HCT116 (cell line): ENCODE results near the gene LTBR. TPM values are rescaled to one million over a fixed set of nuclear protein-coding genes. Genes with fewer than 3 reads are reported as not detected.

Experiments used
- ATAC-seq: fragments of 200-7000 bp; cut with Tn5 transposase; 2 replicates; pipeline ENCODE4 v1.9.1; 2020; ENCODE audit warnings: mild to moderate bottlenecking, moderate library complexity
- BruUV-seq: library from RNA; stranded (reverse); fragments of 400-500 nt; replicated peaks from 2 replicates; lab custom pipeline; 2021; lab: Mats Ljungman, UMichigan
- CTCF ChIA-PET: fragments of 300-600 bp; sonication (Branson Sonifier 250); formaldehyde crosslinking; loops from one replicate; lab custom pipeline; 2021; ENCODE audit warnings: antibody characterized with exemption; lab: Charles Lee
- POLR2A ChIA-PET: fragments of 300-600, 350-600 bp; sonication (Branson Sonifier 250); formaldehyde crosslinking; loops from one replicate; lab custom pipeline; 2021; ENCODE audit warnings: antibody characterized with exemption; lab: Charles Lee
- RAD21 ChIA-PET, 2 experiments: fragments of 300-600 bp; sonication (Branson Sonifier 250); formaldehyde crosslinking; loops; one replicate each; lab custom pipeline; 2023; ENCODE audit warnings: low total read pairs in 2 of 2; ENCODE audit not compliant: uncharacterized antibody in 2 of 2, unreplicated experiment in 2 of 2, low non-redundant PET in 1 of 2; lab: Charles Lee
- DNase-seq: peaks from one replicate; pipeline ENCODE4 v3.0.0-alpha.2; 2010; ENCODE audit warnings: low read depth, low spot score
- H2AFZ ChIP-seq: fragments of 200-600 bp; shearing (Covaris generic), sonication (generic); 2 replicates; pipeline ENCODE4 v1.6.1; 2017; ENCODE audit warnings: low read depth, mixed run types, mixed read lengths, antibody characterized with exemption, low read length; ENCODE audit not compliant: poor library complexity, severe bottlenecking
- H3K27ac ChIP-seq: 2 replicates; pipeline ENCODE4 v1.5.1; 2012; ENCODE audit warnings: low read depth, low read length
- H3K27me3 ChIP-seq: fragments of 200-600 bp; sonication (generic); 2 replicates; pipeline ENCODE4 v1.6.1; 2016; ENCODE audit warnings: mixed run types, low read length, mixed read lengths; ENCODE audit not compliant: insufficient read depth
- H3K36me3 ChIP-seq, 2 experiments: fragments of 200-500 bp in 1 of 2; fragments of 200-600 bp in 1 of 2; sonication (Bioruptor generic) in 1 of 2; sonication (generic) in 1 of 2; 2 replicates each; pipeline versions ENCODE4 v1.5.1 to v1.6.1; 2014 to 2016; ENCODE audit warnings: low read length in 2 of 2, inconsistent platforms in 1 of 2, mixed read lengths in 1 of 2, mixed run types in 1 of 2; ENCODE audit not compliant: insufficient read depth in 2 of 2, control insufficient read depth in 1 of 2
- H3K4me1 ChIP-seq, 2 experiments: fragments of 200-600 bp in 1 of 2; sonication (generic) in 1 of 2; 2 replicates each; pipeline versions ENCODE4 v1.5.1 to v1.6.1; 2012 to 2017; ENCODE audit warnings: low read length in 2 of 2, inconsistent platforms in 1 of 2, mild to moderate bottlenecking in 1 of 2, mixed read lengths in 1 of 2, mixed run types in 1 of 2, moderate library complexity in 1 of 2; ENCODE audit not compliant: insufficient read depth in 2 of 2, control insufficient read depth in 1 of 2
- H3K4me2 ChIP-seq: fragments of 200-600 bp; sonication (generic); 2 replicates; pipeline ENCODE4 v1.6.1; 2017; ENCODE audit warnings: mixed run types, low read length, mixed read lengths
- H3K4me3 ChIP-seq, 2 experiments: fragments of 200-600 bp in 1 of 2; sonication (generic) in 1 of 2; replicated peaks in 1 of 2; 2 replicates each; pipeline ENCODE4 v1.5.1; 2011 to 2016; ENCODE audit warnings: low read length in 2 of 2, control low read depth in 1 of 2, low read depth in 1 of 2, mild to moderate bottlenecking in 1 of 2, mixed read lengths in 1 of 2, mixed run types in 1 of 2
- H3K79me2 ChIP-seq: fragments of 200-600 bp; sonication (generic); 2 replicates; pipeline ENCODE4 v1.6.1; 2017; ENCODE audit warnings: mild to moderate bottlenecking, mixed run types, low read length, moderate library complexity, mixed read lengths; ENCODE audit not compliant: insufficient read depth
- H3K9ac ChIP-seq: fragments of 200-600 bp; sonication (generic); 2 replicates; pipeline ENCODE4 v1.6.1; 2016; ENCODE audit warnings: low read length, mixed read lengths
- H3K9me2 ChIP-seq: fragments of 200-600 bp; sonication (generic), shearing (Covaris generic); 2 replicates; pipeline ENCODE4 v1.6.1; 2017; ENCODE audit warnings: mixed run types, mild to moderate bottlenecking, moderate library complexity; ENCODE audit not compliant: insufficient read depth
- H3K9me3 ChIP-seq, 2 experiments: fragments of 200-500 bp in 1 of 2; fragments of 200-600 bp in 1 of 2; sonication (Bioruptor generic) in 1 of 2; sonication (generic) in 1 of 2; 2 replicates each; pipeline ENCODE4 v1.6.1; 2014 to 2017; ENCODE audit warnings: low read length in 2 of 2, mixed read lengths in 2 of 2, inconsistent platforms in 1 of 2, low read depth in 1 of 2, mild to moderate bottlenecking in 1 of 2, mixed run types in 1 of 2, moderate library complexity in 1 of 2; ENCODE audit not compliant: control insufficient read depth in 1 of 2, insufficient read depth in 1 of 2
- H4K20me1 ChIP-seq: fragments of 200-600 bp; sonication (generic), shearing (Covaris generic); 2 replicates; pipeline ENCODE4 v1.6.1; 2017; ENCODE audit warnings: mixed run types, mild to moderate bottlenecking, moderate library complexity; ENCODE audit not compliant: insufficient read depth
- ATF3 ChIP-seq: IDR thresholded peaks from 2 replicates; pipeline ENCODE4 v1.6.1; 2012
- EGR1 ChIP-seq: IDR thresholded peaks from 2 replicates; pipeline ENCODE4 v1.6.1; 2012; ENCODE audit warnings: low read depth
- JUND ChIP-seq: IDR thresholded peaks from 2 replicates; pipeline ENCODE4 v1.6.1; 2012
- MAX ChIP-seq: IDR thresholded peaks from 2 replicates; pipeline ENCODE4 v1.6.1; 2012
- POLR2A ChIP-seq: IDR thresholded peaks from 2 replicates; pipeline ENCODE4 v1.7.0; 2011; ENCODE audit warnings: borderline replicate concordance; ENCODE audit not compliant: insufficient read depth, insufficient read length; ENCODE audit errors: extremely low read depth
- RAD21 ChIP-seq: IDR thresholded peaks from 2 replicates; pipeline ENCODE4 v1.6.1; 2012; ENCODE audit warnings: low read depth, mild to moderate bottlenecking
- REST ChIP-seq: IDR thresholded peaks from 2 replicates; pipeline ENCODE4 v1.6.1; 2012; ENCODE audit warnings: low read depth
- SP1 ChIP-seq: IDR thresholded peaks from 2 replicates; pipeline ENCODE4 v1.6.1; 2012; ENCODE audit warnings: low read depth
- SRF ChIP-seq: IDR thresholded peaks from 2 replicates; pipeline ENCODE4 v1.6.1; 2012; ENCODE audit warnings: low read depth
- ZBTB33 ChIP-seq: IDR thresholded peaks from 2 replicates; pipeline ENCODE4 v1.6.1; 2011; ENCODE audit warnings: mild to moderate bottlenecking, low read length, moderate library complexity; ENCODE audit not compliant: insufficient replicate concordance; ENCODE audit errors: extremely low read depth
- ZFX ChIP-seq: fragments of 450-650 bp; IDR thresholded peaks from 2 replicates; pipeline ENCODE4 v1.6.1; 2017
- ZNF274 ChIP-seq: fragments of 200-500 bp; sonication (Bioruptor generic); IDR thresholded peaks from 2 replicates; pipeline ENCODE4 v1.6.1; 2014; ENCODE audit warnings: mild to moderate bottlenecking, low read depth, low read length, inconsistent platforms
- intact Hi-C: fragments of 100-400 bp; cut with micrococcal nuclease; formaldehyde crosslinking; loops from 2 replicates; pipeline ENCODE4 v1.10.0; 2022
- total RNA-seq: library from RNA; stranded (reverse); gene quantifications from one replicate; pipeline ENCODE4 v1.2.1, GENCODE V29; 2021; ENCODE audit not compliant: unreplicated experiment

LTBR gene
- total RNA-seq, 1 experiment from 2014 or later, result 128 TPM

- TF ChIP-seq EGR1 (peak; percentile 70), JUND (peak; percentile 85), SP1 (peak; percentile 59), ZFX (no peak), MAX (peak; percentile 74)
- TF ChIP-seq, all 23 proteins: peak for 10
These were observed 46.4 kb downstream of the LTBR start (continued) for GRCh38 chr12:6430124-6430989.

- DNase-seq (no peak), ATAC-seq (no peak)
- H3K36me3 ChIP-seq, result no peaks in the 10 kb centered on the region
- TF ChIP-seq REST, result no peak
- no peak for TF ChIP-seq RAD21
- TF ChIP-seq JUND, result no peak
- no peak for TF ChIP-seq SRF
- no peak for TF ChIP-seq SP1
- TF ChIP-seq ATF3, result no peak
- TF ChIP-seq POLR2A, result no peak
- no peak for TF ChIP-seq EGR1
- no peak for TF ChIP-seq ZNF274
- TF ChIP-seq ZBTB33, result no peak
- ChIA-PET RAD21 (no interaction called here), CTCF (no interaction called here), POLR2A (no interaction called here)
- H3K79me2 ChIP-seq, result no peaks in the 10 kb centered on the region
- H3K4me2 ChIP-seq, result no peak overlapping the region
- no peaks in the 10 kb centered on the region for H3K9me3 ChIP-seq
- no peaks in the 10 kb centered on the region for H4K20me1 ChIP-seq
- H3K9me2 ChIP-seq, result no peaks in the 10 kb centered on the region
- no TSS peak for BruUV-seq
- no peak overlapping the region for H3K27ac ChIP-seq
- intact Hi-C loops, result no loop called here
- H3K4me1 ChIP-seq, result peaks cover 16 to 24% of the 10 kb centered on the region in 2 experiments
- H2AFZ ChIP-seq, result no peak overlapping the region
- H3K27me3 ChIP-seq, result no peaks in the 10 kb centered on the region
- no peak overlapping the region for H3K4me3 ChIP-seq
- H3K9ac ChIP-seq, result no peak overlapping the region
These were observed 49.0 kb downstream of the LTBR start for GRCh38 chr12:6432991-6433390.
